Measurements from ENCODE around the gene GUCA2A.

The GUCA2A gene

DNA sequence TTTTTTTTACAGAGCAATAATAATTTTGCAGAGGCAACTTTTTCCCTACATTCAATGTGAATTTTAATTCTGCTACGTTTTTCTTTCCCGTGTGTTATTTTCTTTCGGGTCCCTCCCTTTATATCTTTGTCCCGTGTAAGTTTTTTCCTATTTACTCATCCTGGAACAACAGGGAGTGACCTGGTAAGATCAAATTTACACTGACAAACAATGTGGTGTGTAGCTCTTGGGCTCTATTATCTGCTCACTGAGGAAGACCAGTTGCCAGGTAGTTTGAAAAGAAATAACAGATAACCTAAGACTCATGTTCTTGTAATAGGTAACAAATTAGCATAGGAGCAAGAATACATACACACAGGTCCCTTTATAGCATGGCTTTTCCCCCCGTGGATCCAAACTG, 33.7 kb upstream of the GUCA2A start:
- H3K4me3 ChIP-seq (replicated peaks; ENCODE audit: low read depth, low read length), result no peak overlapping the region
- TF ChIP-seq, protein P1, sequence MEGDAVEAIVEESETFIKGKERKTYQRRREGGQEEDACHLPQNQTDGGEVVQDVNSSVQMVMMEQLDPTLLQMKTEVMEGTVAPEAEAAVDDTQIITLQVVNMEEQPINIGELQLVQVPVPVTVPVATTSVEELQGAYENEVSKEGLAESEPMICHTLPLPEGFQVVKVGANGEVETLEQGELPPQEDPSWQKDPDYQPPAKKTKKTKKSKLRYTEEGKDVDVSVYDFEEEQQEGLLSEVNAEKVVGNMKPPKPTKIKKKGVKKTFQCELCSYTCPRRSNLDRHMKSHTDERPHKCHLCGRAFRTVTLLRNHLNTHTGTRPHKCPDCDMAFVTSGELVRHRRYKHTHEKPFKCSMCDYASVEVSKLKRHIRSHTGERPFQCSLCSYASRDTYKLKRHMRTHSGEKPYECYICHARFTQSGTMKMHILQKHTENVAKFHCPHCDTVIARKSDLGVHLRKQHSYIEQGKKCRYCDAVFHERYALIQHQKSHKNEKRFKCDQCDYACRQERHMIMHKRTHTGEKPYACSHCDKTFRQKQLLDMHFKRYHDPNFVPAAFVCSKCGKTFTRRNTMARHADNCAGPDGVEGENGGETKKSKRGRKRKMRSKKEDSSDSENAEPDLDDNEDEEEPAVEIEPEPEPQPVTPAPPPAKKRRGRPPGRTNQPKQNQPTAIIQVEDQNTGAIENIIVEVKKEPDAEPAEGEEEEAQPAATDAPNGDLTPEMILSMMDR (IDR thresholded peaks at IDR 0.05; ENCODE audit: low read length, missing control alignments), result no peak

DNA sequence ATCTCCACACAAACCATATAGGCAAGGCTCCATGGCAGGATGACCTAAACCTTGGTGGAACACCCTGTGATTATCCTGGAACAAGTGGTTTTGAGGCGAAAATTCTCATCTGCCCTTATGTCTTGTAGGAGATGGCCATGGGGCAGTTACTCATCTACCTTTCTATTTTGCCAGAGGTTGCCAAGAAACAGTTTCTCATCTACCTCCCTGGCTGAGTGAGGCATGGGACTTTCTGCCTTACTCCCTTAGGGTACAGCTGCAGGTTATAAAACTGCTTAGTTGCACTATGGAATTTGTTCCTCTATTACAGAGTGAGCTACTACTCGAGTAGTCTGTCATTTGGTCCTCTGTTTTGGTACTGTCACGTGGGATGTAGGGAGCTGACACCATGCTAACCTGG, 31.3 kb upstream of the GUCA2A start:
- no peak for DNase-seq (ENCODE audit: low read depth)
- TF ChIP-seq, protein P1 (IDR thresholded peaks at IDR 0.05; ENCODE audit: low read length, missing control alignments), result no peak
- no peak overlapping the region for H3K4me3 ChIP-seq (replicated peaks; ENCODE audit: low read depth, low read length)

More for the DNA sequence above, 33.7 kb upstream of the GUCA2A start:
- no peak for DNase-seq (ENCODE audit: low read depth)

DNA sequence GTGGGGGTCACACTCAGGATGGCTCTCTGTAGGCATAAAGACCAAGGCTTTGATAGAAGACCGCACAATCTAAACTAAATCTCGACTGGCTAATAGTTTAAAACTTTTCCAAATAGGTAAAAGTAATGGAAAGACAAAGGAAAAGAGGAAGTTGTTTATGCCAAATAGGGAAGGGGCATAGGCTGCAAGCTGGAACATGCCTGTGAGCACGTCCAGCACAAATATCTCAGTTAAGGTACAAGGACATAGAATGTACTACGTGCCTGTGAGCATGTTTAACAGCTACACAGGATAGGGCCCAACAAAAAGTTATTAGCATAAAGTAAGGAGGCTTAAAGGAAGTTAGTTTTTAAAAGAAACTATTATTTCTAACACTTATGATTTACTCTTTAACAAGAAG, 27.6 kb upstream of the GUCA2A start:
- TF ChIP-seq, protein P1 (IDR thresholded peaks at IDR 0.05; ENCODE audit: low read length, missing control alignments), result no peak
- no peak for DNase-seq (ENCODE audit: low read depth)
- no peak overlapping the region for H3K4me3 ChIP-seq (replicated peaks; ENCODE audit: low read depth, low read length)

DNA sequence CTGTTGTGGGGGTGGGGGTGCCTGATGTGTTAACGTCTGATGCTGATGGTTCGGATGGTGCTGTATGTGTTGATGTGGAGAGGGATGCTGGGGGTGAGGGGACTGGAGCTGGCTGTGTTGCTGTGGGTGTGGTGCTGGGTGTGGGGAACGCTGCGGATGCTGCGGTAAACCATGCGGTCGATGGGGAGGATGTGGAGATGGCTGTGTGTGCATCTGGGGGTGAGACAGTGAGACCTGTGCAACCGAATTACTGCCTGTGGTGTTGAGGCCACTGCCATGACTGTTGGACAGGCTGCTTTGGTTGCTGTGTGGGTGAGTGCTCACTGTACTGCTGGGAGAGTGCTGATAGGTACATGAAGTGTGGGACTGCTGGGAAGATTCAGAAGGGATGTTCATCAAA, 26.8 kb upstream of the GUCA2A start:
- DNase-seq (ENCODE audit: low read depth), result no peak
- TF ChIP-seq, protein P1 (IDR thresholded peaks at IDR 0.05; ENCODE audit: low read length, missing control alignments), result no peak
- H3K4me3 ChIP-seq (replicated peaks; ENCODE audit: low read depth, low read length), result no peak overlapping the region

DNA sequence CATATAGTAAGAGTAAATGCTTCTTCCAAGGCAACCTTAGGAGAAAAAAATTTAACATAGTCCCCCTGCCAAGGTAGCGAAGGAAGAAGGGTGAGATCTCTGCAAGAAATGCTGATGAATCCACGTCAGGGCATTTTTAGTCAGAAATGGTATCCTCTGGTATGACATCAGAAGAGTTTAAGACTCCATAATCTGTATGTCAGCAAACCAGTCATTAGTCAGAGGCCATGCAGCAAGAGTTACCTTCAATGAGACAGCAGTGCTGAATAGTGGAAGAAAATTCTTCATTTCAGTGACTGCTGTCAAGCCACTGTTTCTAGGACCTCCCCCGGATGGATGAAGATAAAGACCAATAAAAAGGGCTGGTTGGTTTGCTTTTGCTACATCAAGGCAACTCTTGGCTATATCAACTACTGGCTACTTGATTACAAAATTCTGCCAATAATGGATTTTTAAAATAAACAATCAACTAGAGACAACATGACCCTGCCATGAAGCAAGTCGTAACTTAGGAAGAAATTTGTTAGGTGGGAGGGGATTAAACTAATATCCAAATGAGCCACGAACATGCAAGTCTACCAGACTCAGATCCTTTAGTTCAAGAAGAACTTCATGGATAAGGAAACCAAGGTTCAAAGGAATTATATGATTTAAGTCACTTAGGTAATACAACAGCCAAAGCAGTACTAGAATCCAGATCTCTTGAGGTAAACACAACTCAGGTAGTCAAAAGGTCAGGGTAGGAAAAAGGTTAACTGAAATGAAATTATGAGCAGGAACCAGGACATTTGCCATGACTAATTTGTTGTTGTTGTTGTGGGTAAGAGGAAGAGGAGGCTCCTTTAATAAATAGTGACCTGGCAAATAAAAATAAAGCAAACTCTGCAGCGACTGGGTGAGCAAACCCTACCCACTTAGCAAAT, 25.6 kb upstream of the GUCA2A start:
- H3K4me3 ChIP-seq (replicated peaks; ENCODE audit: low read depth, low read length), result no peak overlapping the region
- DNase-seq (ENCODE audit: low read depth), result no peak
- TF ChIP-seq, protein P1 (IDR thresholded peaks at IDR 0.05; ENCODE audit: low read length, missing control alignments), result no peak

DNA sequence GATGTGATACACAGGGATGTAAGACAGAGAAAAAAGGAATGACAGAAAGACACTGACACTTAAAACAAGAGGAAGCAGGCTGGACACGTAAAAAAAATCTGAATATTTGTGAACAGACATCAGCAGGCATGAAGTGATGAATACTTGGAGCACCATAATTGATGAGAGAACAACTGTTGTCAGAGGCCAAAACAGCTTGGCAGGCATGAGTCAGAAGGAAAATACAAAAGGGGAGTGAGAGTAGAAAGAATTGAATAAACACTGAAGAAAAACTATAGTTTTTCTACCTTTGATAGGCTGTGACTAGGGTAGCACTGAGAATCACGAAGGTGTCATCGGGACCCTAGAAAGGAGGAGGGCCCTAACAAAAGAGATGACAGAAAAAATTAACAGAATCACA, 21.6 kb upstream of the GUCA2A start:
- no peak overlapping the region for H3K4me3 ChIP-seq (replicated peaks; ENCODE audit: low read depth, low read length)
- DNase-seq (ENCODE audit: low read depth), result peak; percentile 55
- TF ChIP-seq, protein P1 (IDR thresholded peaks at IDR 0.05; ENCODE audit: low read length, missing control alignments), result no peak

DNA sequence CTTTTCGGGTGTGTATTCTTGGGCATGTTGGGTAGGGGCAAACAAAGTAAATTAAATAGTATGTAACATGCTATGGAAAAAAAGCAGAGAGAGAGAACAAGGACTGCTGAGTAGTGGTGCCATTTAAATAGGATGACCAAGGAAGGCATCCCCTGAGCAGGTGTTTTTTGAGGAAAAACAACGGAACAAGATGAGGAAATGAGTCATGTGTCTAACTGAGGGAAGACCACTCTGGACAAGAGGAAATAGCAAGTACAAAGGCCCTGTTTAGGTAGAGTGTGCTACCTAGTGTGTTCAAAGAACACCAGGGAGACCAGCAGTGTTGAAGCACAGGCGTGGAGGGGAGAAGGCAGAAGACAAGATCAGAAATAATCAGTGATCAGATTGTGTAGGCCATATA, 20.1 kb upstream of the GUCA2A start:
- DNase-seq (ENCODE audit: low read depth), result no peak
- no peak overlapping the region for H3K4me3 ChIP-seq (replicated peaks; ENCODE audit: low read depth, low read length)
- TF ChIP-seq, protein P1 (IDR thresholded peaks at IDR 0.05; ENCODE audit: low read length, missing control alignments), result no peak

Measured in fibroblast of pulmonary artery (primary cell).